Iris pigment epithelial cell (primary cell): ENCODE results near the gene PNPLA3.

Source experiments
- DNase-seq: peaks from one replicate; pipeline ENCODE4 v3.0.0-alpha.2; 2011; ENCODE audit warnings: low read depth

PNPLA3 gene

GRCh38 chr22:43923631-43924464, at the start of gene PNPLA3:
Gene PNPLA3, plus strand, starts transcription at chr22:43923805. Its CDS starts 107 bp downstream, at chr22:43923912.
- DNase-seq: peak; percentile 92

GRCh38 chr22:43876866-43877509, 46.6 kb upstream of the PNPLA3 start:
- no peak for DNase-seq

GRCh38 chr22:43878079-43878795, 45.4 kb upstream of the PNPLA3 start:
- DNase-seq: no peak

- DNase-seq: no peak
Observed at GRCh38 chr22:43878831-43879550, 44.6 kb upstream of the PNPLA3 start.

GRCh38 chr22:43879901-43880540, 43.6 kb upstream of the PNPLA3 start:
- no peak for DNase-seq

GRCh38 chr22:43880541-43880991, 43.0 kb upstream of the PNPLA3 start:
- no peak for DNase-seq

- no peak for DNase-seq
Observed at GRCh38 chr22:43881091-43882061, 42.2 kb upstream of the PNPLA3 start.

- no peak for DNase-seq
Observed at GRCh38 chr22:43882122-43882767, 41.4 kb upstream of the PNPLA3 start.

- DNase-seq: peak; percentile 85
Observed at GRCh38 chr22:43883012-43883661, 40.5 kb upstream of the PNPLA3 start.

- DNase-seq: no peak
Observed at GRCh38 chr22:43883719-43884415, 39.7 kb upstream of the PNPLA3 start.

- DNase-seq: peak; percentile 24
Observed at GRCh38 chr22:43884600-43885318, 38.8 kb upstream of the PNPLA3 start.

- no peak for DNase-seq
Observed at GRCh38 chr22:43885319-43885671, 38.3 kb upstream of the PNPLA3 start.

GRCh38 chr22:43885786-43886185, 37.8 kb upstream of the PNPLA3 start:
- DNase-seq: no peak

GRCh38 chr22:43886231-43886630, 37.4 kb upstream of the PNPLA3 start:
- DNase-seq: no peak

GRCh38 chr22:43887391-43887790, 36.2 kb upstream of the PNPLA3 start:
- DNase-seq: no peak

- DNase-seq: no peak
Observed at GRCh38 chr22:43888740-43889139, 34.9 kb upstream of the PNPLA3 start.

GRCh38 chr22:43889201-43889859, 34.3 kb upstream of the PNPLA3 start:
- DNase-seq: no peak

GRCh38 chr22:43889860-43890253, 33.7 kb upstream of the PNPLA3 start:
- DNase-seq: peak; percentile 39
